BJ (cell line): ENCODE results near the gene ADARB1. TPM values are rescaled to one million over a fixed set of nuclear protein-coding genes. Genes with fewer than 3 reads are reported as not detected.

Source experiments
- CTCF ChIA-PET: fragments of 350-600 bp; formaldehyde crosslinking; extraction: SDS; loops from one replicate; lab custom pipeline; 2021; ENCODE audit warnings: antibody characterized with exemption, inconsistent platforms; lab: Yijun Ruan, JAX
- POLR2A ChIA-PET: fragments of 300-600 bp; sonication (Branson Sonifier 250); formaldehyde crosslinking; extraction: SDS; loops from one replicate; lab custom pipeline; 2021; ENCODE audit warnings: antibody characterized with exemption; lab: Charles Lee
- DNase-seq: peaks from one replicate; pipeline ENCODE4 v3.0.0-alpha.2; 2011; ENCODE audit warnings: low read depth
- H3K27me3 ChIP-seq: 2 replicates; pipeline ENCODE4 v1.6.0; 2011; ENCODE audit warnings: low read length; ENCODE audit not compliant: control insufficient read depth, insufficient read depth
- H3K36me3 ChIP-seq: 2 replicates; pipeline ENCODE4 v1.5.1; 2011; ENCODE audit warnings: low read length; ENCODE audit not compliant: control insufficient read depth, insufficient read depth
- H3K4me3 ChIP-seq: 2 replicates; pipeline ENCODE4 v1.5.1; 2011; ENCODE audit warnings: low read depth, mild to moderate bottlenecking, control low read depth, low read length
- polyA plus RNA-seq: library from polyadenylated mRNA; depleted of rRNA; stranded (reverse); fragments of >200 nt; gene quantifications from 2 replicates; pipeline ENCODE4 v1.2.3, GENCODE V29; 2011
- TF ChIP-seq, protein P1 (sequence below): IDR thresholded peaks from 2 replicates; pipeline ENCODE4 v1.5.1; 2011; ENCODE audit warnings: low read depth, mild to moderate bottlenecking, control low read depth, inconsistent platforms, low read length, moderate library complexity; ENCODE audit not compliant: insufficient read depth

Gene ADARB1
- polyA plus RNA-seq, 1 experiment: 10.9 TPM

DNA sequence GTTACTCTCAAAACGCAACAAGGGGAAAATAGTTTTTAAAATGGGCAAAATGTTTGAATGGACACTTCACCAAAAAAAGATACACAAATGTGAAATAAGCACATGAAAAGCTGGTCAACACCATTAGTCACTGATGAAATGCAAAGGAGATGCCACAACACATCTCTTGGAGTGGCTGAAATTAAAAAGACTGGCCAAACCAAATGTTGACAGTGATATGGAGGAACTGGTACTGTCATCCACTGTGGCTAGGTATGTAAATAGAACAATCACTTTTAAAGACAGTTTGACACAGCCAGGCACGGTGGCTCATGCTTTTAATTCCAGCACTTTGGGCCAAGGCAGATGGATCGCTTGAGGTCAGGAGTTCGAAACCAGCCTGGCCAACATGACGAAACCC is 122.2 kb downstream of the ADARB1 start:
- Histone ChIP-seq H3K36me3 (no peaks in the 10 kb centered on the region; the same call in 1 of the 2 replicates), H3K27me3 (no peaks in the 10 kb centered on the region), H3K4me3 (no peak overlapping the region)
- TF ChIP-seq, protein P1, sequence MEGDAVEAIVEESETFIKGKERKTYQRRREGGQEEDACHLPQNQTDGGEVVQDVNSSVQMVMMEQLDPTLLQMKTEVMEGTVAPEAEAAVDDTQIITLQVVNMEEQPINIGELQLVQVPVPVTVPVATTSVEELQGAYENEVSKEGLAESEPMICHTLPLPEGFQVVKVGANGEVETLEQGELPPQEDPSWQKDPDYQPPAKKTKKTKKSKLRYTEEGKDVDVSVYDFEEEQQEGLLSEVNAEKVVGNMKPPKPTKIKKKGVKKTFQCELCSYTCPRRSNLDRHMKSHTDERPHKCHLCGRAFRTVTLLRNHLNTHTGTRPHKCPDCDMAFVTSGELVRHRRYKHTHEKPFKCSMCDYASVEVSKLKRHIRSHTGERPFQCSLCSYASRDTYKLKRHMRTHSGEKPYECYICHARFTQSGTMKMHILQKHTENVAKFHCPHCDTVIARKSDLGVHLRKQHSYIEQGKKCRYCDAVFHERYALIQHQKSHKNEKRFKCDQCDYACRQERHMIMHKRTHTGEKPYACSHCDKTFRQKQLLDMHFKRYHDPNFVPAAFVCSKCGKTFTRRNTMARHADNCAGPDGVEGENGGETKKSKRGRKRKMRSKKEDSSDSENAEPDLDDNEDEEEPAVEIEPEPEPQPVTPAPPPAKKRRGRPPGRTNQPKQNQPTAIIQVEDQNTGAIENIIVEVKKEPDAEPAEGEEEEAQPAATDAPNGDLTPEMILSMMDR: no peak
- no peak for DNase-seq
- ChIA-PET CTCF (no interaction called here), POLR2A (no interaction called here)

DNA sequence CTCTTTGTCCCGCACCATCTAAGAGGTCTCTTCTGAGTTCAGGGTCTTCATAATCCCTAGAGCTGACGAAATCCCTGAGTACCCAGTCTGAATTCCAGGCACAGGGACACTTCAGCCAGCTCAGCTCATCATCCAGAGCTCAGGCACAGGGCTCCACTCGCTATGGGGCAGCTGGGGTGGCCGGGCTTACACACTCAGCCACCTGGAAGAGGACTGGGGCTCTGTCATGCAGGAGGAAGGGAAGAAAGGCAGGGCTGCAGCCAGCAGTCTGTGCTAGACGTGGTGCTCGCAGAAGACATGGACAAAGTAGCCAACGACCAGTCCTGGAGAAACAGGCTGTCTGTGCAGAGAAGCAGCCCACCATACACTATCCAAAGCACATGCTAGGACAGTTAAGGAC is 124.8 kb downstream of the ADARB1 start:
- POLR2A ChIA-PET: no interaction called here

DNA sequence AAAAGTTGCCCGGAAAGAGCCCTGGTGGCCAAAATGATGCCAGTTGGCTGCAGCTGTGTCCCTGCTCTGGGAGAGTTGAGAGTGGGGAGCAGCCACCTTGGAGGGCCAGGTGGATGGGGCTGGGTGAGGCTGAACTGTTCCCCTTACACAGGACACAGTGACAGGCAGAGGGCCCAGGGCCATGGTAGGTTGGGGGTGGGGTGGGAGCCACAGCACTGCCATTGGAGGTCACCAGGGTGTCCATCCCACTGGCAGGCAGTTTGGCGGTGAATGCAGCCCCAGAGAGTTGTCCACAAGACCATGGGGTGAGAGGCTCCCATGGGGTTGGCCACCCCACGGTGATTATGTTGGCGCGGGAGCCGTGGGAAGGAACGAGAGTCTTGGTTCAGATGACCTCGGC is 125.7 kb downstream of the ADARB1 start:
- no peaks in the 10 kb centered on the region for H3K27me3 ChIP-seq
- H3K36me3 ChIP-seq: peaks cover 4% of the 10 kb centered on the region
- ChIA-PET CTCF (no interaction called here), POLR2A (no interaction called here)
- H3K4me3 ChIP-seq: no peak overlapping the region
- TF ChIP-seq, protein P1: no peak
- no peak for DNase-seq

More for the DNA sequence above, 124.8 kb downstream of the ADARB1 start:
- H3K27me3 ChIP-seq: no peaks in the 10 kb centered on the region
- peaks cover under 1% of the 10 kb centered on the region for H3K36me3 ChIP-seq
- CTCF ChIA-PET: no interaction called here
- no peak for DNase-seq
- TF ChIP-seq, protein P1: no peak
- no peak overlapping the region for H3K4me3 ChIP-seq

DNA sequence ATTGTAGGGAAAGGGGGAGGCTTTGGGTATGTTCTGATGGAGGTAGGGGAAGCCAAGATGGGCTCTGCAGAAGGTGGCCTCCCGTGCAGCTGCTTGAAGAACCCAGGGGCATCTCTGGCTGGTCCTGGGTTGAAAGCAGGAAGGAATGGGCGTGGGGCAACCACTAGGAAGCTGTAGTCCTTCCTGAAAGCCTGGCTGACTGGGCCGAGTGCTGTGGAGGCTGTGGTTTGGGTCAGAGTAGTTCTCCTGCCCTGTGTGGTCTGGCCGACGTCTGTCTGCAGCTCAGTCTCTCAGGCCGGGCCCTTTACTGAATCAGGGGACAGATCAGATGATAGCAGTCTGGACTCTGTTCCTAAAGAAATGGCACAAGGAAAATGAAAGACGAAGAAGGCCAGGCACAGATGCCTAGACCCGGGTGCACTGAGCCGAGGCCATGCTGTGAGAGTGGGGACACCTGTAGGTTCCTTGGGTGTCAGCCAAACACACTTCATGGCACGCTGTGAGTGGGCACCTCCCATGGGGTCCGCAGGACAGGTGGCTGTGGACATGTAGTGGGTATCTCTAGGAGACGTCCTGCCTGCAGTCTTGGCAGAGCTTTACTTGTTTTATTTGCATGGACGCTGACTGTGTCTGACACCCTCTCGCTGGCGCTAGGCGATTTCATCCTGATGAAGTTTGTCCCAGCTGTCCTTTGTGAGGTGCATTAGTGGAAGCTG is 126.4 kb downstream of the ADARB1 start:
- no peak for DNase-seq
- ChIA-PET CTCF (no interaction called here), POLR2A (no interaction called here)
- Histone ChIP-seq H3K27me3 (no peaks in the 10 kb centered on the region), H3K36me3 (peaks cover 6% of the 10 kb centered on the region), H3K4me3 (no peak overlapping the region)
- TF ChIP-seq, protein P1: no peak

DNA sequence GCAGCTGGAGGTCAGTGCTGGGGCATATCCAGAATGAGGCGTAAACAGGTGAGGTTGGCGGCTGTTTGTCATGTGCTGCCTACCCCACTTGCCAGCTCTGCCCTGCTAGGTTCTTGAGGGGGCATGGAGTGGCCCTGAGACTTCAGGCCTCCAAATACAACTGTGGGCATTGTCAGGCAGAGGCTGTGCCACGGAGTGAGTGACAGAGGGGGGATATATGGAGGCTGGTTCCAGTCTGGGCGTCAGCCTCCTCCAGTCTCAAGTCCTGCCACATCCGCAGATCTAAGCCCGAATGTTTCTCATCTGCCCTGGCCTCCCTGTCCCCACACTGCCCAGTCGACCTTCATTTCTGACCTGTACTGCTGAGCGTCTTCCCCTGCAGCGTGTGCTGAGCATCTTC is 128.0 kb downstream of the ADARB1 start:
- TF ChIP-seq, protein P1: no peak
- Histone ChIP-seq H3K4me3 (no peak overlapping the region), H3K27me3 (no peaks in the 10 kb centered on the region), H3K36me3 (peaks cover 6% of the 10 kb centered on the region)
- POLR2A ChIA-PET: no interaction called here
- CTCF ChIA-PET: no interaction called here
- DNase-seq: no peak
